Uterus (tissue), 4 donors: ENCODE results near the gene THOC6. TPM values are rescaled to one million over a fixed set of nuclear protein-coding genes. Genes with fewer than 3 reads are reported as not detected.

ENCODE experiments used
- DNase-seq, 2 donors: peaks; one replicate each; pipeline ENCODE4 v3.0.0-alpha.2; 2019 to 2020
- H3K27ac ChIP-seq, 2 donors: fragments of 200-600 bp; sonication (generic); 1 replicate in 1 of 2; 2 replicates in 1 of 2; pipeline ENCODE4 v1.5.1; 2016 to 2018
- H3K27me3 ChIP-seq, 2 donors: fragments of 200-600 bp; sonication (generic); one replicate each; pipeline ENCODE4 v1.5.1; 2018 to 2019; ENCODE audit warnings: control low read depth in 1 of 2
- H3K36me3 ChIP-seq, 2 donors: fragments of 200-600 bp; sonication (generic); one replicate each; pipeline ENCODE4 v1.5.1; 2019; ENCODE audit warnings: control low read depth in 1 of 2
- H3K4me1 ChIP-seq, 2 donors: fragments of 200-600 bp; sonication (generic); one replicate each; pipeline ENCODE4 v1.5.1; 2018 to 2019; ENCODE audit warnings: control low read depth in 1 of 2
- H3K4me3 ChIP-seq, 2 donors: fragments of 200-600 bp; sonication (generic); 1 replicate in 1 of 2; 2 replicates in 1 of 2; pipeline ENCODE4 v1.5.1; 2018 to 2019; ENCODE audit warnings: mild to moderate bottlenecking in 1 of 2
- H3K9me3 ChIP-seq, 2 donors: fragments of 200-600 bp; sonication (generic); one replicate each; pipeline ENCODE4 v1.5.1; 2019; ENCODE audit warnings: control low read depth in 1 of 2
- CTCF ChIP-seq, 4 experiments: fragments of 200-600 bp in 2 of 4; fragments of 450-650 bp in 2 of 4; sonication (generic) in 2 of 4; IDR thresholded peaks; one replicate each; pipeline ENCODE4 v1.5.1; 2016 to 2019; ENCODE audit warnings: antibody characterized with exemption in 4 of 4, mild to moderate bottlenecking in 2 of 4, moderate library complexity in 1 of 4
- POLR2A ChIP-seq, 2 donors: fragments of 450-650 bp; IDR thresholded peaks; one replicate each; pipeline ENCODE4 v1.6.1; 2016; ENCODE audit warnings: antibody characterized with exemption in 2 of 2, mild to moderate bottlenecking in 1 of 2, moderate library complexity in 1 of 2
- intact Hi-C: fragments of 100-400 bp; cut with DNase I; formaldehyde crosslinking; loops from one replicate; pipeline ENCODE4 v1.15.1; 2023; ENCODE audit warnings: low total_unique reads
- total RNA-seq, 4 donors: library from RNA; depleted of rRNA in 3 of 4; stranded (reverse); fragments of >200 nt in 3 of 4; gene quantifications; one replicate each; pipeline versions ENCODE4 v1.1.0 to v1.2.4, GENCODE V29; 2014 to 2023
- donor health status: DM: yes; HTN: yes; CAD: no.

THOC6 gene
- total RNA-seq, 4 donors from 2014 or later: 3.8 to 29.0 (median 22.3) TPM

- no peaks in the 10 kb centered on the region for H3K36me3 ChIP-seq
- no peaks in the 10 kb centered on the region for H3K4me1 ChIP-seq
- H3K4me3 ChIP-seq: no peak overlapping the region
- intact Hi-C loops: no loop called here
- TF ChIP-seq CTCF (IDR thresholded peaks at IDR 0.05) (no peak), POLR2A (IDR thresholded peaks at IDR 0.05) (no peak)
- H3K9me3 ChIP-seq: no peaks in the 10 kb centered on the region
- H3K27ac ChIP-seq: no peak overlapping the region
- DNase-seq: no peak
- no peaks in the 10 kb centered on the region for H3K27me3 ChIP-seq
These were observed 32.9 kb upstream of the THOC6 start for GRCh38 chr16:2990891-2991290.

- no peaks in the 10 kb centered on the region for H3K9me3 ChIP-seq
- intact Hi-C loops: no loop called here
- no peaks in the 10 kb centered on the region for H3K36me3 ChIP-seq
- DNase-seq: no peak
- no peak overlapping the region for H3K4me3 ChIP-seq
- no peak for TF ChIP-seq POLR2A (IDR thresholded peaks at IDR 0.05)
- no peak for TF ChIP-seq CTCF (IDR thresholded peaks at IDR 0.05)
- no peaks in the 10 kb centered on the region for H3K4me1 ChIP-seq
- no peaks in the 10 kb centered on the region for H3K27me3 ChIP-seq
- no peak overlapping the region for H3K27ac ChIP-seq
These were observed 32.1 kb upstream of the THOC6 start for GRCh38 chr16:2991566-2992261.

- Histone ChIP-seq H3K27me3 (no peaks in the 10 kb centered on the region), H3K9me3 (no peaks in the 10 kb centered on the region), H3K36me3 (no peaks in the 10 kb centered on the region), H3K4me3 (no peak overlapping the region), H3K4me1 (no peaks in the 10 kb centered on the region), H3K27ac (no peak overlapping the region)
- intact Hi-C loops: no loop called here
- no peak for TF ChIP-seq POLR2A (IDR thresholded peaks at IDR 0.05)
- no peak for TF ChIP-seq CTCF (IDR thresholded peaks at IDR 0.05)
- no peak for DNase-seq
These were observed 31.3 kb upstream of the THOC6 start for GRCh38 chr16:2992383-2993081.

- no peaks in the 10 kb centered on the region for H3K27me3 ChIP-seq
- TF ChIP-seq POLR2A (IDR thresholded peaks at IDR 0.05) (no peak), CTCF (IDR thresholded peaks at IDR 0.05) (no peak)
- H3K36me3 ChIP-seq: no peaks in the 10 kb centered on the region
- no peak overlapping the region for H3K4me3 ChIP-seq
- DNase-seq: no peak
- H3K4me1 ChIP-seq: no peaks in the 10 kb centered on the region
- H3K27ac ChIP-seq: no peak overlapping the region
- no peaks in the 10 kb centered on the region for H3K9me3 ChIP-seq
- intact Hi-C loops: no loop called here
These were observed 27.5 kb upstream of the THOC6 start for GRCh38 chr16:2996298-2996697.

- DNase-seq: no peak
- TF ChIP-seq POLR2A (IDR thresholded peaks at IDR 0.05) (no peak), CTCF (IDR thresholded peaks at IDR 0.05) (no peak)
- H3K27me3 ChIP-seq: peaks cover 0 to 3% of the 10 kb centered on the region in 2 donors
- H3K27ac ChIP-seq: no peak overlapping the region
- no peaks in the 10 kb centered on the region for H3K36me3 ChIP-seq
- no peak overlapping the region for H3K4me3 ChIP-seq
- H3K4me1 ChIP-seq: no peaks in the 10 kb centered on the region
- intact Hi-C loops: no loop called here
- no peaks in the 10 kb centered on the region for H3K9me3 ChIP-seq
These were observed 23.9 kb upstream of the THOC6 start for GRCh38 chr16:2999929-3000328.
